GM18508 (cell line): ENCODE results near the gene FBLN5.

ENCODE experiments used
- ATAC-seq: cut with Tn5 transposase; IDR thresholded peaks from one replicate; pipeline ENCODE4 v1.9.1; 2021; ENCODE audit warnings: moderate number of reproducible peaks; ENCODE audit not compliant: insufficient read depth, unreplicated experiment

The FBLN5 gene, protein sequence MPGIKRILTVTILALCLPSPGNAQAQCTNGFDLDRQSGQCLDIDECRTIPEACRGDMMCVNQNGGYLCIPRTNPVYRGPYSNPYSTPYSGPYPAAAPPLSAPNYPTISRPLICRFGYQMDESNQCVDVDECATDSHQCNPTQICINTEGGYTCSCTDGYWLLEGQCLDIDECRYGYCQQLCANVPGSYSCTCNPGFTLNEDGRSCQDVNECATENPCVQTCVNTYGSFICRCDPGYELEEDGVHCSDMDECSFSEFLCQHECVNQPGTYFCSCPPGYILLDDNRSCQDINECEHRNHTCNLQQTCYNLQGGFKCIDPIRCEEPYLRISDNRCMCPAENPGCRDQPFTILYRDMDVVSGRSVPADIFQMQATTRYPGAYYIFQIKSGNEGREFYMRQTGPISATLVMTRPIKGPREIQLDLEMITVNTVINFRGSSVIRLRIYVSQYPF

GRCh38 chr14:91947475-91948184 lies at the start of gene FBLN5:
Gene FBLN5, minus strand, starts transcription at chr14:91947694. Its CDS starts 465 bp downstream, at chr14:91947229.
- ATAC-seq, result no peak

- ATAC-seq, result no peak
These were observed 49.5 kb upstream of the FBLN5 start for GRCh38 chr14:91996948-91997371.

GRCh38 chr14:91987192-91987591 lies 39.7 kb upstream of the FBLN5 start:
- ATAC-seq, result no peak

DNA sequence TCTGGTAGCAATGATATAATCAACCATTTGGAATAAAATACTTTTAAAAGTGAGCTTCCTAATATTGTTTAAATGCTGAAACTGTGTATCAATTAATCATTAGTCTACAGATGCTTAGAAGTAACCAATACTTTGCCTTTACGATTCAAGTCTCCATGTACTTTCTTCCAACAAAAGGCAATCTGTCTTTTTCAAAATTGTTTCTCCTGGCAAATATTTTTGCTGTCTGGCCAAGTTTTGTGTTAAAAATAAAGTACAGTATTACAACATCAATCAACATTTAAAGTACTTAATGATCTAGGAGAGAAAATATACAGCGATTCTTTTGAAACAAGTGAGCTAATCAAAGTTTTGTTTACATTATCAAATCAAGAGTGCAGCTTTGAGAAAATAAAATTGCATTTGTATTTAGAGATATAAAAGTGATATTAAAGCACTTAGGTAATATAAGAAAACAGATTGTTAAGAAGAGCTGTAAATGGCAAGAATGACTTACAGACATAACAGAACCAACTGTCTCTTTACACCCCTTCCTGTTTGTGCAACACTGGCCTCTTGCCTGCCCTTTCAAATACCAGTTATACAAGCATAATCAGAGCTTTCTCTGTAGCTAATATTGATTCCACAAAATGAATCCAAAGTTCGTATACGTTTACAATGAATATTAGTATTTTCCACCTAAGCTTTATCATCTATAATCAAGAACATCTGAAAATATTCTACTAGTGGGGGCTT lies 38.2 kb upstream of the FBLN5 start:
- no peak for ATAC-seq

DNA sequence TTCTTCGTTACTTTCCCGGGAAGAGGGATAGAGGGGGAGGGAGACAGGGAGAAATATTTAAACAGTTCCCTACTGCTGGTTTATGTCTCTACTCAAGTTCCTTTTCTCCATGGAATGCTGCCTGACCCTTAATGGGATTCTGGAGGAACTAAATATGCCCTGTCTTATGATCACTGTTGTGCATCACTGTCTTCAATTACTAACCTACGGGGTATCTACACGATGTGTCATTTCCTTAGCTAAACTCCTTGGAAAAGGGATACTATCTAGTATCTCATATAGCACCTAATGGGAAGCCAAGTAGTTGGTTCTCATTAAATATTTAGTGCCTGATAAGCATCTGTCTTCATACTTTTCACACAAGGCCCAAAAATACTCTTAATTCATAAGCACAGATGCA lies 37.5 kb upstream of the FBLN5 start:
- no peak for ATAC-seq

DNA sequence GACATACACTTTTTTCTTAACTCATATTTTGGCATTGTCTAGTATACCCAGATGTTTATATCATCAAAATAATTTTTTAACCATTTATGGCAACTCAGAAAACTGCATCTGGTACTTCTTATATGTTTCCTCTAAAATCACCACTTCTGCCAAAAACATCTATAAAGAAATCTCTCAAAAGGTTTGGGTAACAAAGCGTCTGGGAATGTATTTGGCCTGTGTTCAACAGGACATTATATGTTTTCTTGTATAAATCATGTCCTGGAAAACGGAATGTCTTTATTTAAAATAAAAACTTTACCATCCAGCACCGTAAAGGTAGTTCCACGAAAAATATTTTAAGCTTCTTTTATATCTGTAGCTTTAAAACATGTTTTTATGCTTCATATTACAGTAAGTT lies 36.1 kb upstream of the FBLN5 start:
- ATAC-seq, result no peak

DNA sequence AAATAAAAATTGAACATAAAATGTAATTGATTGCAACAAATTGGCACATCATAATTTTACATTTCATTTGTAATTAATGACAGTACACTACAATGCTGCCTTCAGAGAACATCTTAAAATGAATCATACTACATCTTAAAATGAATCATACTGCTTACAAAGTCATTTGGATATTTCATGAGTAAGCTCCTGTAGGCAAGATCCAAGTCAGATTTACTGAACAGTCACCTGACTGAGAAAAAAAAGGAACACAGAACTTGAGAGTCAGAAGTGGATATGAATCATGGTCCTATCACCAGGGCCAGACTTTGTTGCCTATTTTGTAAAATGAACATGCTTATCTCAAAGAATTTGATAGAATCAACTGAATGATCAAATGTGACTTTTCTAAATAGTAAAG lies 32.7 kb upstream of the FBLN5 start:
- ATAC-seq, result no peak

DNA sequence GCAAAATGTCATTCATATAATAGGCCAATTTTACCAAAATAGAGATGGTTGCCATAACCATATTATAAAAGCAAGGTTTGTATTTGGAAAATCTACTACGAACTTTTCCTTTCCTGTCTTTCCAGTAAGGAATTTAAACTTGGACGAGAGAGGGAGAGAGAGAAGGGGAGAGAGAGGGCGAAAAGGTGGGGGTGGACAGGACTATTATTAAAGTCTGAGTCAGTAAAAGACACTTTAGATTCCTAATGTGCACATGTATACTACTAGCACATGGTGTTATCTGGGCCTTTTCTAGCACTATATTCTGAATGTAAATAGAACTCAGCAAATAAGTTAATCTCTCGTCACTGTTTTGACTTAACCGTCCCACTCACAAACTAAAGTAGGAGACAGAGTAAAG lies 30.4 kb upstream of the FBLN5 start:
- no peak for ATAC-seq

- no peak for ATAC-seq
These were observed 28.3 kb upstream of the FBLN5 start for GRCh38 chr14:91975763-91976162.

- ATAC-seq, result no peak
These were observed 23.8 kb upstream of the FBLN5 start for GRCh38 chr14:91971188-91971778.

- no peak for ATAC-seq
These were observed 20.8 kb upstream of the FBLN5 start for GRCh38 chr14:91968280-91968679.

- ATAC-seq, result no peak
These were observed 17.2 kb upstream of the FBLN5 start for GRCh38 chr14:91964724-91965123.

GRCh38 chr14:91964011-91964410 lies 16.5 kb upstream of the FBLN5 start:
- no peak for ATAC-seq

DNA sequence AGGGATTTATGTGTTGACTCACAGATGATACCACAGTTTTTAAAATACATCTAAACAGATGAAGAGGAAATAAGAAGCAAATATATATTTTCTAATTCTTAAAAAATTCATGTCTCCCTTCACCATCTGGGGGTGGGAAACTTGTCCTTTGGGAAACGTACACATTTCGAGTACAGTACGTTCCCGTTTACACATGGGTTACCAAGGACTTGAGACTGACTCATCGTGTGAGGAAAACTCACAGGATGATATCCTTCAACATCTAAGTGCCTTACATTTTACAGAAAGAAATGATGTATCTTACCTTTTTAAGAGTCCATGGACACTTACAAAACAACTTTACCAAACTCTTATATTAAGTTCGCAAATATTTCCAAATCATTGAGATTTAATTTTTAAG lies 16.0 kb upstream of the FBLN5 start:
- ATAC-seq, result no peak

GRCh38 chr14:91961297-91962220 lies 14.1 kb upstream of the FBLN5 start:
- ATAC-seq, result no peak

DNA sequence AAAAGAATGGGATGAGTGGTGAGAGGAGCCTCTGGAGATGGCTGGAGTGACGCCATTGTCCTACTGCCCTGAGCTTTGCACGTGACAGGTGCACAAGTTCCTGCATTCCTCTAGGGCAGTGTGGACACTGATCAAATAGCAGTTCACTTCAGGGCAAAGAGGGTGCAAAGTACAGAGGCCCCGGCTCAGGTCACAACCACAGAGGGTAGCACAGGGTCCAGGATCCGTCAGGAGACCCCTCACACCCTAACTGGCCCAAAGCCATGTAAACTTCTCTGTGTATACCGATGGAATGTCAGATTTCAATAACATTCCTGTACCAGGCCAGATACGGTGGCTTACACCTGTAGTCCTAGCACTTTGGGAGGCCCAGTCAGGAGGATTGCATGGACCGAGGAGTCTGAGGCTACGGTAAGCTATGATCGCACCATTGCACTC lies 10.4 kb upstream of the FBLN5 start:
- ATAC-seq, result no peak

DNA sequence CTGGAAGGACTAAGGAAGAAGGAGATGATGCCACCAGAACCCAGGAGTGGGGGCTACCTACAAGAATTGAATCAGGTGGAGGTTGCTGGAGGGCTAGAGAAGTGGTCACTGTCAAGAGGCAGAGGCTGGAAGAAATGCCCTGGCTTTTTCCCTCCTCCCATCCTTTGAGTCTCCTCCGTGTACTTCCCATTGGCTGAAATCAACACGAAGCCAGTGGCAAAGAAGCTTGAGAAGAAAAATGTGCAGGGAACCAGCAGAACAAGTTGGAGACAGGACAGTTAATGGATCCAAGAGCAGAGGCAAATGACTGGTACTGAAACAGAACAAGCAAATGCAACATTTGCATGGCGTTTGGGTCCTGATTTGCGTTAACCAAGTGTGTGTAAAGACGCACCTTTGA lies 9.1 kb upstream of the FBLN5 start:
- no peak for ATAC-seq

DNA sequence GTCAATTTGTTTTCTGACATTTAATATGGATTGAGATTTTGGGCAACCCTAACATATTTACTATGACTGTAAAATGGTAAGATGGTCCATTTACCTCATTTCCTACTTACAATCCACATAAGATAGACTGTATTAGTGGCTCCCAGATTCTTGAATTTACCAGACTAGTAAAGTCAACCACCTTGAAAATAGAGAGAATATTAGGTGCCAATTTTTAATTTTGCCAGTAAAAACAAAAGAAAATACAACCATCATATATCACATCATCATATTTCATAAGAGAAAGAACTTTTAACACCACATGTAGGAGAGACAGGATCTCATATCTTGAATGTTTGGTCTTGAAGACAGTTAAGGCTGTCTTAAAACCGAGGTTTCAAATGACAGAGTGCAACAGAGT lies 7.7 kb upstream of the FBLN5 start:
- ATAC-seq, result no peak

DNA sequence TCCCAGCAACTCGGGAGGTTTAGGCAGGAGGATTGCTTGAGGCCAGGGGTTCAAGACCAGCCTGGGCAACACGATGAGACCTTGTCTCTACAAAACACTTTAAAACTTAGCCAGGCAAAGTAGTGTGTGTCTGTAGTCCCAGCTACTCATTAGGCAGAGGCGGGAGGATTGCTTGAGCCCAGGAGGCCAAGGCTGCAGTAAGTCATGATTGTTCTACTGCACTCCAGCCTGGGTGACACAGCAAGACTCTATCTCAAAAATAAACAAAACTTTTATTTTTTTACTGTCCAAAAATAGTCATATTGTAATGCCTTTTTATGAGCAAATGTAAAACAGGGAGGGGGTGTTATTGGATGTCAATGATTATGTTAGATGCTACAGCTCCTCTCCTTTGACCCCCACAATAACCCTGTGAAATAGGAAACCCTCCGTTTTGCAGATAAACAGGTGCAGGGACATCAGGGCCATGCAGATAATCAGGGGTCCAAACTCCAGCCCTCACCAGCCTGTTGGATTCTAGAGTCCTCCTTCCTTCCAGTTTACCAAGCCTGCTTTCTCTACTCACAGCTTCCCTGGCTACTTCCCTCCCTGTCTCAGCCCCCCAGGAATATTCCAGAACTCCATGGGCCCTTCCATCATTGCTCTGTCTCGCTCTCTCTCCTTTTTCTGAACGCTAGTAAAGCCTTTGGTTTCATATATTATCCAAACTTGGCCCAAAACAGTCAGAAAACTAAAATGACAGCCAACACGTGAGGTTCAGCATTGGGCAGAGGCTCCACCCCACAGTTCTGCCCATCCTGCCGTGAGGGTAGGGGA lies 5.9 kb upstream of the FBLN5 start:
- ATAC-seq, result no peak
